ENCODE data around the gene PCDHA5.
"Not testable (repeated sequence)": the region's sequence is repeated elsewhere in the genome, so short reads cannot be mapped to it uniquely, and the experiment has no call there.

PCDHA5 gene

DNA sequence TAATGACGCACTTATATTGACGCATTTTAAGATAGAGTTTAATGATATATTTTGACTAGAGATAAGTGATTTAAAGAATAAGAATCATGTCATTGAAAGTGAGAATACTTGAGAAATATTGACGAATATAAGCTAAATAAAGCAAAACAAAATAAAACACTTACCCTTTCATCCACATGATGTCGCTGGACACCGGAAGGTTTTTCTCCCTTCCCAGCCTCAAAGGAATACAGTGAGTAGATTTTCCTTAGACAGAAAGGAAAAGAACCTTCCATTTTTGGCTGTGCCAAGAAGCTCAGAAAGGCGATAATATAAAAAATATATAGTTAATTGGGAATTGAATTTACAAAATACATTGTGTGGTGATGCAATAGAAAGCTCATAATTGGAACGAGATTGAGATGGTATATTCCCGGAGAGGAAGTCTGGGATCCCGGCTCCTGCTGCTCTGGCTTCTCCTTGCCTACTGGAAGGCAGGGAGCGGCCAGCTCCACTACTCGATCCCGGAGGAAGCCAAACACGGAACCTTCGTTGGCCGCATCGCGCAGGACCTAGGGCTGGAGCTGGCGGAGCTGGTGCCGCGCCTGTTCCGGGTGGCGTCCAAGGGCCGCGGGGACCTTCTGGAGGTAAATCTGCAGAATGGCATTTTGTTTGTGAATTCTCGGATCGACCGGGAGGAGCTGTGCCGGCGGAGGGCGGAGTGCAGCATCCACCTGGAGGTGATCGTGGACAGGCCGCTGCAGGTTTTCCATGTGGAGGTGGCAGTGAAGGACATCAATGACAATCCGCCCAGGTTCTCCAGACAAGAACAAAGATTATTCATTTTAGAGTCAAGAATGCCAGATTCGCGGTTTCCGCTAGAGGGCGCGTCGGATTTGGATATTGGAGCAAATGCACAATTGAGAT, at the start of gene PCDHA5:
Gene PCDHA5, plus strand, starts transcription at position 239 of the 906 bp plus-strand sequence.
- peak in 3 of 56 donors; percentile 15 to 63 (median 18) for DNase-seq

DNA sequence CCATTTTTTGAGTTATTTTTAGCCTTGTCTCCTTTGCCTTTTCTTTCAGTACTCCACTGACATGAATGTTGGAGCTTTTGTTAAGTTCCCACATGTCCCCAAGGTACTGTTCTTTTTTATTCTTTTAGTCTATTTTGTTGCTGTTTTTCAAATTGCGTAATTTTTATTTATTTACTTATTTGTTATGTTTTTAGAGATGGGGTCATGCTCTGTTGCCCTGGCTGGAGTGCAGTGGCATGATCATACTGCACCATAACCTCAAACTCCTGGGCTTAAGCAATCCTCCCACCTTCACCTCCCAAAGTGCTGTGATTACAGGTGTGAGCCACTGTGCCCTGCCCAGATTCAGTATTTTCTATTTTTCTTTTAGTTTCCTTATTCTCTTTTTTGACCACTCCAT, 40.9 kb upstream of the PCDHA5 start:
- no peak for DNase-seq

DNA sequence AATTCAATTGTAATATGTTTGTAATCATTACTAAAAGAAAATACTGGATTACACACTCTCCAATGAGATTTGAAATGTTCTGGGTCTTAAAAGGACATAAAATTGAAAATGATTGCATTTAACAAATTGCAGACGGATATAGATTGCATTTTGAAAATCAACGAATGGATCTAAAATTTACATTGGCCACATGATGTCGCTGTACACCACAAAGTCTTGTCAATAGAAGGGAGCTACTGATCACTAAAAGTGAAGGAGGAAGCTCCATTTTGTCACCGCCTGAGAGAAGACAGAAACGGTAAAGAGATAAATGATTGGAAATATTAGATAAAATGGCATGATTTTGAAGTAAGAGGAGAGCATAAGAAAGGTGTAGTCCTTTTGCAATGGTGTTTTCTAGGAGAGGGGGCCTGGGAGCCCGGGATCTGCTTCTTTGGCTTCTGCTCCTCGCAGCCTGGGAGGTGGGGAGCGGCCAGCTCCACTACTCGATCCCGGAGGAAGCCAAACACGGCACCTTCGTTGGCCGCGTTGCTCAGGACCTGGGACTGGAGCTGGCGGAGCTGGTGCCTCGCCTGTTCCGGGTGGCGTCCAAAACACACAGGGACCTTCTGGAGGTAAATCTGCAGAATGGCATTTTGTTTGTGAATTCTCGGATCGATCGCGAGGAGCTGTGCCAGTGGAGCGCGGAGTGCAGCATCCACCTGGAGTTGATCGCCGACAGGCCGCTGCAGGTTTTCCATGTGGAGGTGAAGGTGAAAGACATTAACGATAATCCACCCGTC, 35.3 kb upstream of the PCDHA5 start, which contains the start of gene PCDHA1:
Gene PCDHA1, plus strand, starts transcription at position 236 of the 782 bp plus-strand sequence.
- no peak for DNase-seq

DNA sequence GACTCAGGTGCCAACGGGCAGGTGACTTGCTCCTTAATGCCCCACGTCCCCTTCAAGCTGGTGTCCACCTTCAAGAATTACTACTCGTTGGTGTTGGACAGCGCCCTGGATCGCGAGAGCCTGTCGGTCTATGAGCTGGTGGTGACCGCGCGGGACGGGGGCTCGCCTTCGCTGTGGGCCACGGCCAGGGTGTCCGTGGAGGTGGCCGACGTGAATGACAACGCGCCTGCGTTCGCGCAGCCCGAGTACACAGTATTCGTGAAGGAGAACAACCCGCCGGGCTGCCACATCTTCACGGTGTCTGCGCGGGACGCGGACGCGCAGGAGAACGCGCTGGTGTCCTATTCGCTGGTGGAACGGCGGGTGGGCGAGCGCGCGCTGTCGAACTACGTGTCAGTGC, 34.0 kb upstream of the PCDHA5 start:
- DNase-seq = not testable (repeated sequence)

DNA sequence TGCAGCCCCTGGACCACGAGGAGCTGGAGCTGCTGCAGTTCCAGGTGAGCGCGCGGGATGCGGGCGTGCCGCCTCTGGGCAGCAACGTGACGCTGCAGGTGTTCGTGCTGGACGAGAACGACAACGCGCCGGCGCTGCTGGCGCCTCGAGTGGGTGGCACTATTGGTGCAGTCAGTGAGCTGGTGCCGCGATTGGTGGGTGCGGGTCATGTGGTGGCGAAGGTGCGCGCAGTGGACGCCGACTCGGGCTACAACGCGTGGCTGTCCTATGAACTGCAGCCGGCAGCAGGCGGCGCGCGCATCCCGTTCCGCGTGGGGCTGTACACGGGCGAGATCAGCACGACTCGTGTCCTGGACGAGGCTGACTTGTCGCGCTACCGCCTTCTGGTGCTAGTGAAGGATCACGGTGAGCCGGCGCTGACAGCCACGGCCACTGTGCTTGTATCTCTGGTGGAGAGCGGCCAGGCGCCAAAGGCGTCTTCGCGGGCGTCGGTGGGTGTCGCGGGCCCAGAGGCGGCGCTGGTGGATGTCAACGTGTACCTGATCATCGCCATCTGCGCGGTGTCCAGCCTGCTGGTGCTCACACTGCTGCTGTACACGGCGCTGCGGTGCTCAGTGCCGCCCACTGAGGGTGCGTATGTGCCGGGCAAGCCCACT, 33.4 kb upstream of the PCDHA5 start:
- DNase-seq = not testable (repeated sequence)

DNA sequence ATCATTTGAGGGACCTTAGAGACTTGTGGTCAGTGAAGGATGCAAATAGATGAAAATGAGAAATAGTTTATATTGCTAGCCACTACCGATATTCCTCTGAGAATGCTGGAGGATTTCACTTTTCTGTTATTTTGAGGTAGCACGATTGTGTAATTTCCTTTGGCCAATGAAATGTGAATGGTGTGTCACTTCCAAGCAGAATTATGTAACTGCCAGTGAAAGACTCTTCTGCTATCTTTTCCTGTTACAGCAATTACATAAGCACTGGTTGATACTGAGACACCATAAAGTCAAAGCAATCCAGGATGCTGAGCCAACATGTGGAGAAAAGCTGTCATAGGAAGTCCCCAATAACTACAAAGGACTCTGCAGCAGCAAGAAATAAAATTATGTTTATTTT, 30.3 kb upstream of the PCDHA5 start:
- no peak for DNase-seq

DNA sequence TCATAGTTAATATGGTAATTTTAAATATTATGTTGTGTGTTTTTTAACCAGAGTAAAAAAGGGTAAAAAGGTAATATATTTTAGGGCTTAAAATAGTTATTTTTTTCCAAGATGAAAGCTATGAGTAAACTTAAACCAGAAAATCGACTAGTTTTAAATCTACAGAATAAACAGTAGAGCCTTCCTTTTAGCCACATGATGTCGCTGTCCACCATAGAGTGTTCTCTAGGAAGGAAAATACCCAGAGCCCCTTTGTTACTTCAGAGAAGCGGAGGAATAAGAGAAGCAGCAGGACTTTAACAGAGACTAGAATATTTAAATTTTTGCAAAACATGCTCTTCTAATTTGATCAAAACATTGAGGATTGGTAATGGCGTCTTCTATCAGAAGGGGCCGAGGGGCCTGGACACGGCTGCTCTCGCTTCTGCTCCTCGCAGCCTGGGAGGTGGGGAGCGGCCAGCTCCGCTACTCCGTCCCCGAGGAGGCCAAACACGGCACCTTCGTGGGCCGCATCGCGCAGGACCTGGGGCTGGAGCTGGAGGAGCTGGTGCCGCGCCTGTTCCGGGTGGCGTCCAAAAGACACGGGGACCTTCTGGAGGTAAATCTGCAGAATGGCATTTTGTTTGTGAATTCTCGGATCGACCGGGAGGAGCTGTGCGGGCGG, 26.7 kb upstream of the PCDHA5 start, which contains the start of gene PCDHA2:
Gene PCDHA2, plus strand, starts transcription at position 258 of the 664 bp plus-strand sequence.
- DNase-seq = no peak

DNA sequence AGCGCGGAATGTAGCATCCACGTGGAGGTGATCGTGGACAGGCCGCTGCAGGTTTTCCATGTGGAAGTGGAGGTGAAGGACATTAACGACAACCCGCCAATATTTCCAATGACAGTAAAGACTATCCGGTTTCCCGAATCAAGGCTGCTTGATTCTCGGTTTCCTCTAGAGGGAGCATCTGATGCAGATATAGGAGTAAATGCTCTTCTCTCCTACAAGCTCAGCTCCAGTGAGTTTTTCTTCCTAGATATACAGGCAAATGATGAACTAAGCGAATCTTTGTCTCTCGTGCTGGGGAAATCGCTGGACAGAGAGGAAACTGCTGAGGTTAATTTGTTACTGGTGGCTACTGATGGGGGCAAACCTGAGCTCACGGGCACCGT, 26.2 kb upstream of the PCDHA5 start:
- DNase-seq = no peak

DNA sequence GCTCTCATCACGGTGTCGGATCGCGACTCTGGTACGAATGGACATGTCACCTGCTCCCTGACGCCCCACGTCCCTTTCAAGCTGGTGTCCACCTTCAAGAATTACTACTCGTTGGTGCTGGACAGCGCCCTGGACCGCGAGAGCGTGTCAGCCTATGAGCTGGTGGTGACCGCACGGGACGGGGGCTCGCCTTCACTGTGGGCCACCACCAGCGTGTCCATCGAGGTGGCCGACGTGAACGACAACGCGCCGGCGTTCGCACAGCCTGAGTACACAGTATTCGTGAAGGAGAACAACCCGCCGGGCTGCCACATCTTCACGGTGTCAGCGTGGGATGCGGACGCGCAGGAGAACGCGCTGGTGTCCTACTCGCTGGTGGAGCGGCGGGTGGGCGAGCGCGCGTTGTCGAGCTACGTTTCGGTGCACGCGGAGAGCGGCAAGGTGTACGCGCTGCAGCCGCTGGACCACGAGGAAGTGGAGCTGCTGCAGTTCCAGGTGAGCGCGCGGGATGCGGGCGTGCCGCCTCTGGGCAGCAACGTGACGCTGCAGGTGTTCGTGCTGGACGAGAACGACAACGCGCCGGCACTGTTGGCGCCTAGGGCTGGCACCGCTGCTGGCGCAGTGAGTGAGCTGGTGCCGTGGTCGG, 25.2 kb upstream of the PCDHA5 start:
- not testable (repeated sequence) for DNase-seq

DNA sequence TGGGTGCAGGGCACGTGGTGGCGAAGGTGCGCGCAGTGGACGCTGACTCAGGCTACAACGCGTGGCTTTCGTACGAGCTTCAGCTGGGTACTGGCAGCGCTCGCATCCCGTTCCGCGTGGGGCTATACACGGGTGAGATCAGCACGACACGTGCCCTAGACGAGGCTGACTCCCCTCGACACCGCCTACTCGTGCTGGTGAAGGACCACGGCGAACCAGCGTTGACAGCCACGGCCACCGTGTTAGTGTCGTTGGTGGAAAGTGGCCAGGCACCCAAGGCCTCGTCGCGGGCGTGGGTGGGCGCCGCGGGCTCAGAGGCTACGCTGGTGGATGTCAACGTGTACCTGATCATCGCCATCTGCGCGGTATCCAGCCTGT, 24.7 kb upstream of the PCDHA5 start:
- DNase-seq = no peak

DNA sequence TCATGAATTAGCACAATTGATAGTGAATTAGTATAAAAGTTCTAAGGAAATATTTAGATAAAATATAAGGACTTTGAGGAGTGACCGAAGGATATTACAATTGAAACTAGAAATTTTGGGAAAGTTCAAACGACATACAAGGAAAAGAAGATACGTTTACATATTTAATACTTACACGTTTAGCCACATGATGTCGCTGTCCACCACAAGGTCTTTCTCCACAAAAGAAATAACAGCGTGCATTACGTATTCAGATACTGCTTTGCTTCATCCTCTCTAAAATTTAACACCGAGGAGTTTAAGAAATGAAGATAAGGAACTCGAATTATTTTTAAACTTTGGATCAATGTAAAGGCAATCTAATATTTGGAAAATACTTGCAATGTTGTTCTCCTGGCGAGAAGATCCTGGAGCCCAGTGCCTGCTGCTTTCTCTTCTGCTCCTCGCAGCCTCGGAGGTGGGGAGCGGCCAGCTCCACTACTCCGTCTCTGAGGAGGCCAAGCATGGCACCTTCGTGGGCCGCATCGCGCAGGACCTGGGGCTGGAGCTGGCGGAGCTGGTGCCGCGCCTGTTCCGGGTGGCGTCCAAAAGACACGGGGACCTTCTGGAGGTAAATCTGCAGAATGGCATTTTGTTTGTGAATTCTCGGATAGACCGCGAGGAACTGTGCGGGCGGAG, 20.5 kb upstream of the PCDHA5 start, which contains the start of gene PCDHA3:
Gene PCDHA3, plus strand, starts transcription at position 242 of the 678 bp plus-strand sequence.
- DNase-seq = peak in 2 of 56 donors; percentile 13 to 17

DNA sequence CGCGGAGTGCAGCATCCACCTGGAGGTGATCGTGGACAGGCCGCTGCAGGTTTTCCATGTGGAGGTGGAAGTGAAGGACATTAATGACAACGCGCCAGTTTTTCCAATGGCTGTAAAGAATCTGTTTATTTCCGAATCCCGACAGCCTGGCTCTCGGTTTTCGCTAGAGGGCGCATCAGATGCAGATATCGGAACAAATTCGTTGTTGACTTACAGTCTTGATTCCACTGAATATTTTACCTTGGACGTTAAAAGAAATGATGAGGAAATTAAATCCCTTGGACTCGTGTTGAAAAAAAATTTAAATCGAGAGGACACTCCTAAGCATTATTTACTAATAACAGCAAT, 19.9 kb upstream of the PCDHA5 start:
- DNase-seq = peak in 2 of 56 donors; percentile 19 to 45

DNA sequence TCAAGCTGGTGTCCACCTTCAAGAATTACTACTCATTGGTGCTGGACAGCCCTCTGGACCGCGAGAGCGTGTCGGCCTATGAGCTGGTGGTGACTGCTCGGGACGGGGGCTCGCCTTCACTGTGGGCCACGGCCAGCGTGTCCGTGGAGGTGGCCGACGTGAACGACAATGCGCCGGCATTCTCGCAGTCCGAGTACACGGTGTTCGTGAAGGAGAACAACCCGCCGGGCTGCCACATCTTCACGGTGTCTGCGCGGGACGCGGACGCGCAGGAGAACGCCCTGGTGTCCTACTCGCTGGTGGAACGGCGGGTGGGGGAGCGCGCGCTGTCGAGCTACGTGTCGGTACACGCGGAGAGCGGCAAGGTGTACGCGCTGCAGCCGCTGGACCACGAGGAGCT, 19.0 kb upstream of the PCDHA5 start:
- DNase-seq = not testable (repeated sequence)

DNA sequence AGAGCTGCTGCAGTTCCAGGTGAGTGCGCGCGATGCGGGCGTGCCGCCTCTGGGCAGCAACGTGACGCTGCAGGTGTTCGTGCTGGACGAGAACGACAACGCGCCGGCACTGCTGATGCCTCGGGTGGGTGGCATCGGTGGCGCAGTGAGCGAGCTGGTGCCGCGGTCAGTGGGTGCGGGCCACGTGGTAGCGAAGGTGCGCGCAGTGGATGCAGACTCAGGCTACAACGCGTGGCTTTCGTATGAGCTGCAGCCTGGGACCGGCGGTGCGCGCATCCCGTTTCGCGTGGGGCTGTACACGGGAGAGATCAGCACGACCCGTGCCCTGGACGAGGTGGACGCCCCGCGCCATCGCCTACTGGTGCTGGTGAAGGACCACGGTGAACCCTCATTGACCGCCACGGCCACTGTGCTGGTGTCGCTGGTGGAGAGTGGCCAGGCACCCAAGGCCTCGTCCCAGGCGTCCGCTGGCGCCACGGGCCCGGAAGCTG, 18.6 kb upstream of the PCDHA5 start:
- no peak for DNase-seq

DNA sequence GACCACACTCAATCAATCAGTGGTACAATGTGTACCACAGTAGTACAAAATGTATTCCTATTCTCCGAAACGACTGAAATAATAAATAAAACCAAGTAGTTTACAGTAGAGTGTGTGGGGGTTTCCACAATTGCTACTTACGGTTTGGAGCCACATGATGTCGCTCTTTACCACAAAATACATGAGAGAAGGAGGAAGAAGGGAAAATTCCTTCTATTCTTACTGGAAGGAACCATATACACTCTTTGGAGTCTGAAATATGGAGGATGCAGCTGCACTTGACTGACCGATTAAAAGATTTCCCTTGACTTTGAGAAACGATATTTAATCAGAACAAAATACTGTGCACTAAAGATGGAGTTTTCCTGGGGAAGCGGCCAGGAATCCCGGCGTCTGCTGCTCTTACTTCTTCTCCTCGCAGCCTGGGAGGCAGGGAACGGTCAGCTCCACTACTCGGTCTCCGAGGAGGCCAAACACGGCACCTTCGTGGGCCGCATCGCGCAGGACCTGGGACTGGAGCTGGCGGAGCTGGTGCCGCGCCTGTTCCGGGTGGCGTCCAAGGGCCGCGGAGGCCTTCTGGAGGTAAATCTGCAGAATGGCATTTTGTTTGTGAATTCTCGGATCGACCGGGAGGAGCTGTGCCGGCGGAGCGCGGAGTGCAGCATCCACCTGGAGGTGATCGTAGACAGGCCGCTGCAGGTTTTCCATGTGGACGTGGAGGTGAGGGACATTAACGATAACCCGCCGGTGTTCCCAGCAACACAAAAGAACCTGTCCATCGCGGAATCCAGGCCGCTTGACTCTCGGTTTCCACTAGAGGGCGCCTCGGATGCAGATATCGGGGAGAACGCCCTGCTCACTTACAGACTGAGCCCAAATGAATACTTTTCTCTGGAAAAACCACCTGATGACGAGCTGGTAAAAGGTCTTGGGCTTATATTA, 14.3 kb upstream of the PCDHA5 start, which contains the start of gene PCDHA4:
Gene PCDHA4, plus strand, starts transcription at position 235 of the 942 bp plus-strand sequence.
- peak in 25 of 56 donors; percentile 20 to 72 (median 28) for DNase-seq

DNA sequence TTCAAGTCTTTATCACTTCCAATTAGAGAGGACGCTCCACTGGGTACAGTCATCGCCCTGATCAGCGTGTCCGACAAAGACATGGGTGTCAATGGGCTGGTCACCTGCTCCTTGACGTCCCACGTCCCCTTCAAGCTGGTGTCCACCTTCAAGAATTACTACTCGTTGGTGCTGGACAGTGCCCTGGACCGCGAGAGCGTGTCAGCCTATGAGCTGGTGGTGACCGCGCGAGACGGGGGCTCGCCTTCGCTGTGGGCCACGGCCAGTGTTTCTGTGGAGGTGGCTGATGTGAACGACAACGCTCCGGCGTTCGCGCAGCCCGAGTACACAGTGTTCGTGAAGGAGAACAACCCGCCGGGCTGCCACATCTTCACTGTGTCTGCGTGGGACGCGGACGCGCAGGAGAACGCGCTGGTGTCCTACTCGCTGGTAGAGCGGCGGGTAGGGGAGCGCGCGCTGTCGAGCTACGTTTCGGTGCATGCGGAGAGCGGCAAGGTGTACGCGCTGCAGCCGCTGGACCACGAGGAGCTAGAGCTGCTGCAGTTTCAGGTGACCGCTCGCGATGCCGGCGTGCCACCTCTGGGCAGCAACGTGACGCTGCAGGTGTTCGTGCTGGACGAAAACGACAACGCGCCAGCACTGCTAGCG, 13.0 kb upstream of the PCDHA5 start:
- DNase-seq = not testable (repeated sequence)

DNA sequence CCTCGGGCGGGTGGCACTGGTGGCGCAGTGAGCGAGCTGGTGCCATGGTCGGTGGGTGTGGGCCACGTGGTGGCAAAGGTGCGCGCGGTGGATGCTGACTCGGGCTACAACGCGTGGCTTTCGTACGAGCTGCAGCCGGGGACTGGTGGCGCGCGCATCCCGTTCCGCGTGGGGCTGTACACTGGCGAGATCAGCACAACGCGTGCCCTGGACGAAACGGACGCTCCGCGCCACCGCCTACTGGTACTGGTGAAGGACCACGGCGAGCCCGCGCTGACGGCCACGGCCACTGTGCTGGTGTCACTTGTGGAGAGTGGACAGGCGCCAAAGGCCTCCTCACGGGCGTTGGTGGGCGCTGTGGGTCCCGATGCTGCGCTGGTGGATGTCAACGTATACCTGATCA, 12.5 kb upstream of the PCDHA5 start:
- no peak for DNase-seq

DNA sequence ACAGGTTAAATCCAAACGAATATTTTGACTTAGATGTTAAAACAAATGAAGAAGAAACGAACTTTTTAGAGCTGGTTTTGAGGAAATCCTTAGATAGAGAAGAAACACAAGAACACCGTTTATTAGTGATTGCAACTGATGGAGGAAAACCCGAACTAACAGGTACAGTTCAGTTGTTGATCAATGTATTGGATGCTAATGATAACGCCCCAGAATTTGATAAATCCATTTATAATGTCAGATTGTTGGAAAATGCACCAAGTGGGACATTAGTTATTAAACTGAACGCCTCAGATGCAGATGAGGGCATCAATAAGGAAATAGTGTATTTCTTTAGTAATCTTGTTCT, 842 bp downstream of the PCDHA5 start:
- DNase-seq = no peak

All from nucleus accumbens (tissue), 56 donors.